Lung (tissue), 12 donors: ENCODE data around the gene CEP78. TPM values are rescaled to one million over a fixed set of nuclear protein-coding genes. Genes with fewer than 3 reads are reported as not detected.
A peak's percentile ranks its signal among the peaks of the same experiment; 100 is the strongest.

ENCODE experiments used
- ATAC-seq: fragments of 200-7000 bp; cut with Tn5 transposase; one replicate; pipeline ENCODE4 v1.9.1; 2020; ENCODE audit warnings: moderate number of reproducible peaks; ENCODE audit not compliant: insufficient read depth, low FRiP score
- DNase-seq, 3 donors: peaks; one replicate each; pipeline ENCODE4 v3.0.0-alpha.2; 2013 to 2017
- H3K27ac ChIP-seq, 2 donors: one replicate each; pipeline ENCODE4 v1.5.1; 2013; ENCODE audit warnings: mild to moderate bottlenecking in 2 of 2, moderate library complexity in 2 of 2, control low read depth in 1 of 2, inconsistent platforms in 1 of 2, low read depth in 1 of 2, low read length in 1 of 2
- H3K27me3 ChIP-seq, 3 donors: one replicate each; pipeline ENCODE4 v1.5.1; 2013; ENCODE audit warnings: low read length in 2 of 3; ENCODE audit not compliant: control insufficient read depth in 3 of 3, insufficient read depth in 3 of 3
- H3K36me3 ChIP-seq, 4 donors: one replicate each; pipeline ENCODE4 v1.5.1; 2013; ENCODE audit warnings: low read length in 4 of 4, mild to moderate bottlenecking in 1 of 4, moderate library complexity in 1 of 4; ENCODE audit not compliant: control insufficient read depth in 4 of 4, insufficient read depth in 4 of 4
- H3K4me1 ChIP-seq, 5 donors: one replicate each; pipeline ENCODE4 v1.5.1; 2013; ENCODE audit warnings: low read length in 5 of 5, mild to moderate bottlenecking in 2 of 5, moderate library complexity in 1 of 5; ENCODE audit not compliant: control insufficient read depth in 5 of 5, insufficient read depth in 5 of 5
- H3K4me3 ChIP-seq: one replicate; pipeline ENCODE4 v1.5.1; 2013; ENCODE audit warnings: mild to moderate bottlenecking, control low read depth, moderate library complexity
- H3K9ac ChIP-seq, 2 donors: one replicate each; pipeline ENCODE4 v1.5.1; 2013; ENCODE audit warnings: low read length in 2 of 2, control low read depth in 1 of 2; ENCODE audit not compliant: insufficient read depth in 1 of 2
- H3K9me3 ChIP-seq, 4 donors: one replicate each; pipeline ENCODE4 v1.5.1; 2013; ENCODE audit warnings: low read length in 3 of 4, mild to moderate bottlenecking in 1 of 4, moderate library complexity in 1 of 4; ENCODE audit not compliant: control insufficient read depth in 4 of 4, insufficient read depth in 3 of 4
- CTCF ChIP-seq: IDR thresholded peaks from 2 replicates; pipeline ENCODE4 v1.5.1; 2012; ENCODE audit warnings: mild to moderate bottlenecking; ENCODE audit errors: control extremely low read depth, extremely low read depth
- WGBS, 2 donors: extraction: QIAGEN DNeasy Blood & Tissue Kit; methylation state at CpG; one replicate each; pipeline ENCODE4 v1.1.7; 2013; 5-methylcytosine and 5-hydroxymethylcytosine counted together
- polyA plus RNA-seq, 2 donors: library from polyadenylated mRNA; stranded (reverse); fragments of 200-250 nt; gene quantifications; one replicate each; pipeline ENCODE4 v1.2.1, GENCODE V29; 2013
- total RNA-seq, 2 donors: library from RNA; depleted of rRNA in 1 of 2; stranded (reverse); fragments of >200 nt in 1 of 2; gene quantifications; one replicate each; pipeline ENCODE4 v1.2.1, GENCODE V29; 2014 to 2021
- donor health status: control.
- donor health status: control.
- donor health status: Bipolar disorder and iron deficiency.
- donor health status: healthy.
- donor health status: DM: yes; HTN: yes; CAD: no.

CEP78 gene
- total and polyA plus RNA-seq, 4 donors, result 3.7 to 38.0 (median 11.6) TPM

GRCh38 chr9:78300209-78300608 lies 64.3 kb downstream of the CEP78 start:
- no peak for TF ChIP-seq CTCF
- WGBS, 2 donors, result 93% methylated on average over 6 of the region's 6 CpGs
- H3K36me3 ChIP-seq, result no peaks in the 10 kb centered on the region
- DNase-seq (no peak), ATAC-seq (no peak)
- no peak overlapping the region for H3K9ac ChIP-seq
- peaks cover 0 to 2% (median 2%) of the 10 kb centered on the region in 3 donors for H3K27me3 ChIP-seq
- H3K4me1 ChIP-seq, result peaks cover 0 to 29% (median 4%) of the 10 kb centered on the region in 5 donors
- peaks cover 0 to 2% (median 0%) of the 10 kb centered on the region in 4 donors for H3K9me3 ChIP-seq
- no peak overlapping the region for H3K27ac ChIP-seq
- H3K4me3 ChIP-seq, result no peak overlapping the region

GRCh38 chr9:78301466-78301865 lies 65.6 kb downstream of the CEP78 start:
- Histone ChIP-seq H3K36me3 (no peaks in the 10 kb centered on the region), H3K4me3 (no peak overlapping the region), H3K27ac (no peak overlapping the region), H3K27me3 (peaks cover 0 to 2% (median 2%) of the 10 kb centered on the region in 3 donors), H3K9me3 (peaks cover 0 to 2% (median 0%) of the 10 kb centered on the region in 4 donors), H3K9ac (peak overlapping the region in 1 of 2 donors; percentile 11), H3K4me1 (peaks cover 0 to 17% (median 4%) of the 10 kb centered on the region in 5 donors)
- no peak for DNase-seq
- no peak for ATAC-seq
- 95 to 98% methylated on average over 2 of the region's 2 CpGs for WGBS, 2 donors
- TF ChIP-seq CTCF, result no peak

- no peak for TF ChIP-seq CTCF
- peaks cover 0 to 1% (median 0%) of the 10 kb centered on the region in 5 donors for H3K4me1 ChIP-seq
- ATAC-seq (no peak), DNase-seq (no peak)
- peaks cover 0 to 2% (median 2%) of the 10 kb centered on the region in 3 donors for H3K27me3 ChIP-seq
- H3K9ac ChIP-seq, result no peak overlapping the region
- 97 to 100% methylated on average over 3 of the region's 3 CpGs for WGBS, 2 donors
- H3K36me3 ChIP-seq, result no peaks in the 10 kb centered on the region
- no peak overlapping the region for H3K27ac ChIP-seq
- H3K9me3 ChIP-seq, result no peaks in the 10 kb centered on the region
- H3K4me3 ChIP-seq, result no peak overlapping the region
Observed at GRCh38 chr9:78303377-78304062, 67.6 kb downstream of the CEP78 start.

GRCh38 chr9:78304357-78304756 lies 68.5 kb downstream of the CEP78 start:
- Histone ChIP-seq H3K36me3 (no peaks in the 10 kb centered on the region), H3K27ac (no peak overlapping the region), H3K4me3 (no peak overlapping the region), H3K9ac (no peak overlapping the region), H3K27me3 (peaks cover 0 to 2% (median 2%) of the 10 kb centered on the region in 3 donors), H3K4me1 (no peaks in the 10 kb centered on the region), H3K9me3 (no peaks in the 10 kb centered on the region)
- DNase-seq (no peak), ATAC-seq (no peak)
- WGBS, 2 donors, result 58 to 67% methylated on average over 1 of the region's 1 CpG
- no peak for TF ChIP-seq CTCF
